H1 (cell line): ENCODE data around the gene ARSI. TPM values are rescaled to one million over a fixed set of nuclear protein-coding genes. Genes with fewer than 3 reads are reported as not detected.

Experiments
- polyA plus RNA-seq, 7 experiments: library from polyadenylated mRNA; depleted of rRNA in 3 of 7; stranded (reverse) in 5 of 7; unstranded in 2 of 7; fragments of >200 nt in 5 of 7; fragments of 200-250 nt in 2 of 7; gene quantifications; 1 replicate in 5 of 7; 2 replicates in 1 of 7; 4 replicates in 1 of 7; pipeline versions ENCODE4 v1.2.1 to v1.2.3, GENCODE V29; 2011 to 2013; ENCODE audit warnings: missing spikeins in 2 of 7, mixed read lengths in 2 of 7
- total RNA-seq: library from RNA; stranded (reverse); fragmentation: NEBNext Ultra II Directional; extraction: Animal tissue kit (Norgen Biotek cat#: 25700); gene quantifications from 2 replicates; pipeline ENCODE4 v1.2.1, GENCODE V29; 2021
- TF ChIP-seq, protein P1 (sequence below): IDR thresholded peaks from 2 replicates; pipeline ENCODE4 v1.6.1; 2011; ENCODE audit warnings: low read depth, mild to moderate bottlenecking, low read length; ENCODE audit not compliant: insufficient read depth

Gene ARSI
- total and polyA plus RNA-seq, 2 of the 8 experiments (the other 6 are each of a cell fraction or from before 2014, with no cell fraction given) = 4.5 to 6.7 TPM

DNA sequence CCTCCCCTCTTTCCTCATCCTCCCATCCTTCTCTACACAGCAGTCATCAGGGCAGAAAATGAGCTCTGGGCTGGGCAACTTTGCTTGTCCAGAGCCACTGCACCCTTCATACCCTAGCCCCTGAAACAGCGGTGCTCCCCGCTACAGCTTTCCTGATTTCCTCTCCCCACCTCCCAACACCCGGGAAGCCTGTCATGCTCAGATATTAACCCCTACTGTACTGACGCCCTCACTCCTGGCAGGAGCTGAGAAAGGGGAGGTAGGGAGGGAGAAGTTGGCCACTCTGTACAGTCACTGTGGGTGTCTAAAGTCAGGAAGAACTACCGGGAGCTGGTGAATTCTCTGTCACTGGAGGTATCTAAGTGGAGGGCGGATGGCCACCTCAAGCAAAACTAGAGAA is 13.9 kb downstream of the ARSI start (continued):
- TF ChIP-seq, protein P1, sequence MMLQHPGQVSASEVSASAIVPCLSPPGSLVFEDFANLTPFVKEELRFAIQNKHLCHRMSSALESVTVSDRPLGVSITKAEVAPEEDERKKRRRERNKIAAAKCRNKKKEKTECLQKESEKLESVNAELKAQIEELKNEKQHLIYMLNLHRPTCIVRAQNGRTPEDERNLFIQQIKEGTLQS = no peak
